HAP-1 (cell line): ENCODE measurements around the gene DPEP1.
"Not testable (repeated sequence)": the region's sequence is repeated elsewhere in the genome, so short reads cannot be mapped to it uniquely, and the experiment has no call there.

Experiments
- DNase-seq, 2 experiments: peaks; one replicate each; pipeline ENCODE4 v3.0.0-alpha.2; 2016 to 2020; ENCODE audit warnings: low spot score in 2 of 2
- H3K27me3 ChIP-seq: fragments of 250-450 bp; sonication (Bioruptor Pico); 2 replicates; pipeline ENCODE4 v1.5.1; 2020; ENCODE audit warnings: low read depth, mild to moderate bottlenecking, moderate library complexity
- H3K36me3 ChIP-seq: fragments of 250-450 bp; sonication (Bioruptor Pico); replicated peaks from 2 replicates; pipeline ENCODE4 v1.5.1; 2020; ENCODE audit warnings: mild to moderate bottlenecking
- H3K4me1 ChIP-seq: fragments of 250-450 bp; sonication (Bioruptor Pico); 2 replicates; pipeline ENCODE4 v1.5.1; 2020; ENCODE audit warnings: mild to moderate bottlenecking
- H3K4me3 ChIP-seq: fragments of 250-450 bp; sonication (Bioruptor Pico); 2 replicates; pipeline ENCODE4 v1.5.1; 2020; ENCODE audit warnings: mild to moderate bottlenecking, moderate library complexity
- H3K9me3 ChIP-seq: fragments of 250-450 bp; sonication (Bioruptor Pico); 2 replicates; pipeline ENCODE4 v1.5.1; 2020; ENCODE audit warnings: mild to moderate bottlenecking, moderate library complexity
- in situ Hi-C: fragments of 300-500 bp; cut with MboI; formaldehyde crosslinking; loops from 3 replicates; pipeline ENCODE4 v1.14.3; 2020; ENCODE audit warnings: low sequenced_read_pairs, inconsistent platforms, mixed read lengths

DPEP1 gene

GRCh38 chr16:89613231-89613953, at the start of gene DPEP1:
DPEP1 (plus strand) TSS chr16:89613642; CDS start chr16:89630411, 16,769 bp downstream.
- in situ Hi-C loops: no loop called here
- Histone ChIP-seq H3K4me3 (no peak within 1 kb of the TSS), H3K4me1 (no peaks in the 10 kb centered on the region), H3K27me3 (no peaks in the 10 kb centered on the region), H3K36me3 (no peaks in the 10 kb centered on the region), H3K9me3 (no peaks in the 10 kb centered on the region)
- no peak for DNase-seq

DNA sequence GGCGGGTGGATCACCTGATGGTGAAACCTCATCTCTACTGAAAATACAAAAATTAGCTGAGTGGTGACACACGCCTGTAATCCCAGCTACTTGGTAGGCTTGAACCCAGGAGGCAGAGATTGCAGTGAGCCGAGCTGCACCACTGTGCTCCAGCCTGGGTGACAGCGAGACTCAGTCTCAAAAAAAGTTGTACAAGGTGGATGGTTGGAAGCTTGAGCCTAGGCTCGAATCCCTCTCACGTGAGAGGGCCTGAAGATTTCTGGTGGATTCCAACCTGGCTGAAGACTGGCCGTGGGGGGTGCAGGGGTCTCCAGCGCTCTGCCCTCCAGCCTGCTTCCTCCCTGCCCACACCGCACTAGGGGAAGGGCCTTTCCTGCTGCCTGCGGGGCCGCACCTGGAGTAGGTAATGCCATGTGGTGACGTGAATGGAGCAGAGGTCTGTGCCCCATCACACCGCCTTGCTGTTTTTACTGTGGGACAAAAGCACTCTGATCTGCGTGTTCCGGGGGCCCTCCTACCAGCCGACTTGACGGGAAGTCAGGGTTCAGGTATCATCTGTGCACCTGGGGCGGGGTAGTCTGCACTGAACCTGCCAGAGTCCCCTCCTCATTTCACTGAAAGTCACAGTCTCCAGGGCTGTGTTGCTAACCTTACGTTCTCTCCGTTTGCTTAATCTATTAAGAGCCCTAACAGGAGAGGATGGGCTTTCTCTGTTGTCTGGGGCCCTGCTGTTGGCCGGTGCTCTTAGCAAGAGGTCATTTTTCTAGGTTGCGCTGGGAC, 48.8 kb upstream of the DPEP1 start:
- in situ Hi-C loops: loop anchor here (25.0 kb wide), 1 partner anchor 752 kb away; the partner anchor contains the start of genes APRT and CDT1
- DNase-seq: peak in 1 of 2 experiments; percentile 64
- Histone ChIP-seq H3K27me3 (no peaks in the 10 kb centered on the region), H3K9me3 (no peaks in the 10 kb centered on the region), H3K4me1 (peaks cover 39% of the 10 kb centered on the region), H3K4me3 (peak overlapping the region; percentile 73), H3K36me3 (peaks cover 44% of the 10 kb centered on the region)

- H3K27me3 ChIP-seq: no peaks in the 10 kb centered on the region
- H3K36me3 ChIP-seq: peaks cover 44% of the 10 kb centered on the region
- no peaks in the 10 kb centered on the region for H3K9me3 ChIP-seq
- peaks cover 38% of the 10 kb centered on the region for H3K4me1 ChIP-seq
- in situ Hi-C loops: loop anchor here (25.0 kb wide), 1 partner anchor 753 kb away; the partner anchor contains the start of genes APRT and CDT1
- H3K4me3 ChIP-seq: peak overlapping the region; percentile 73; the same call in 1 of the 2 replicates
- DNase-seq: peak in 1 of 2 experiments; percentile 66
Measured at GRCh38 chr16:89565256-89565505, 48.3 kb upstream of the DPEP1 start.

GRCh38 chr16:89565506-89566372, 47.7 kb upstream of the DPEP1 start:
- Histone ChIP-seq H3K4me3 (peak overlapping the region; percentile 73), H3K27me3 (no peaks in the 10 kb centered on the region), H3K4me1 (peaks cover 38% of the 10 kb centered on the region)

GRCh38 chr16:89567656-89568594, 45.5 kb upstream of the DPEP1 start:
- H3K27me3 ChIP-seq: no peaks in the 10 kb centered on the region
- no peak for DNase-seq
- H3K4me3 ChIP-seq: no peak overlapping the region
- peaks cover 21% of the 10 kb centered on the region for H3K36me3 ChIP-seq
- no peaks in the 10 kb centered on the region for H3K9me3 ChIP-seq
- in situ Hi-C loops: loop anchor here (25.0 kb wide), 1 partner anchor 756 kb away; the partner anchor contains the start of genes APRT and CDT1
- H3K4me1 ChIP-seq: peaks cover 29% of the 10 kb centered on the region

More at GRCh38 chr16:89565506-89566372, 47.7 kb upstream of the DPEP1 start:
- in situ Hi-C loops: loop anchor here (25.0 kb wide), 1 partner anchor 753 kb away; the partner anchor contains the start of genes APRT and CDT1
- Histone ChIP-seq H3K9me3 (no peaks in the 10 kb centered on the region), H3K36me3 (peaks cover 43% of the 10 kb centered on the region)
- DNase-seq: peak; percentile 40 to 87

- no peaks in the 10 kb centered on the region for H3K9me3 ChIP-seq
- peaks cover 3% of the 10 kb centered on the region for H3K36me3 ChIP-seq
- no peaks in the 10 kb centered on the region for H3K27me3 ChIP-seq
- DNase-seq: no peak
- in situ Hi-C loops: loop anchor here (25.0 kb wide), 1 partner anchor 757 kb away; the partner anchor contains the start of genes APRT and CDT1
- H3K4me3 ChIP-seq: no peak overlapping the region
- peaks cover 17% of the 10 kb centered on the region for H3K4me1 ChIP-seq
Measured at GRCh38 chr16:89569506-89570341, 43.7 kb upstream of the DPEP1 start.

GRCh38 chr16:89570342-89570923, 43.0 kb upstream of the DPEP1 start:
- H3K4me3 ChIP-seq: no peak overlapping the region
- H3K4me1 ChIP-seq: peaks cover 10% of the 10 kb centered on the region
- H3K27me3 ChIP-seq: no peaks in the 10 kb centered on the region
- no peak for DNase-seq
- in situ Hi-C loops: loop anchor here (25.0 kb wide), 1 partner anchor 758 kb away; the partner anchor contains the start of genes APRT and CDT1
- no peaks in the 10 kb centered on the region for H3K9me3 ChIP-seq
- no peaks in the 10 kb centered on the region for H3K36me3 ChIP-seq

GRCh38 chr16:89570983-89571598, 42.4 kb upstream of the DPEP1 start:
- H3K9me3 ChIP-seq, H3K4me1 ChIP-seq, H3K4me3 ChIP-seq, H3K27me3 ChIP-seq, H3K36me3 ChIP-seq, DNase-seq: not testable (repeated sequence)
- in situ Hi-C loops: loop anchor here (25.0 kb wide), 1 partner anchor 759 kb away; the partner anchor contains the start of genes APRT and CDT1

DNA sequence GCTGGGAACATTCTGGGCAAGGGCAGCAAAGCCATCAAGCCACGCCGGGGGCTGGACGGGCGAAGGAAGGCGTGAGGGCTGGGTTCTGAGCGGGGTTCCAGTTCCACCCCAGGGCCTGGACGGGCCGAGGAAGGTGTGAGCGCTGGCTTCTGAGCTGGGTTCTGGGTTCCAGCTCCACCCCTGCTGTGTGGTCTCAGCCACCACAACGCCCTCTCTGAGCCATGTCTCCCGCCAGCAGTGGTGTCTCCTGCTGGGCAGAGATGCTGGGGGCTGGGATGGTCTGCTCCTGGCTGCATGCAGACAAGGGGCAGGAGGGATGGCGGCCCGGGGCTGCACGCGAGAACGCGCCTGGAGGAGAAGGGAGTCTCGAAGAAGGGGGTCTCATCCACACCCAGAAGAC, 41.8 kb upstream of the DPEP1 start:
- in situ Hi-C loops: loop anchor here (25.0 kb wide), 1 partner anchor 759 kb away; the partner anchor contains the start of genes APRT and CDT1
- Histone ChIP-seq H3K27me3 (no peaks in the 10 kb centered on the region), H3K4me1 (peaks cover 6% of the 10 kb centered on the region), H3K36me3 (no peaks in the 10 kb centered on the region), H3K9me3 (no peaks in the 10 kb centered on the region), H3K4me3 (no peak overlapping the region)
- no peak for DNase-seq

DNA sequence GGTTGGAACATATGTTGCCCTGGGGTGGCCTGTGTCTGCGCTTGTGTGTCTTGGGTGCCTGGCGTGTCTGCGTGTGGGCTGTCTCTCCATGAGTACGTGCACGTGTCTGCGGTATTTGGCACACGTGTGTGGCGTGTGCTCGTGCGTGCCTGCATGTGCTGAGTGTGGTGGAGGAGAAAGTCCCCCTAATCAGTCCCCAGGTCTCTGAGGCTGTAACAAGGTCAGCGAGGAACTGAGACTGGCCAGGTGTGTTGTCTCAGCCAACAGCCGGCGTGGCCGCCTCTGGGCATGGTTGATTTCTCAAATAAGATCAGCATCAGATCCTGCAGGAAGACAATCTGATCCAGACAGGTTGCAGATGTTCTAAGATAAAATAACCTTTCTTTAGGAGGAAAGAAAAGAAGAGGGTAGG, 41.4 kb upstream of the DPEP1 start:
- no peaks in the 10 kb centered on the region for H3K9me3 ChIP-seq
- DNase-seq: no peak
- H3K4me1 ChIP-seq: peaks cover 6% of the 10 kb centered on the region
- H3K36me3 ChIP-seq: peaks cover 3% of the 10 kb centered on the region
- in situ Hi-C loops: loop anchor here (25.0 kb wide), 1 partner anchor 760 kb away; the partner anchor contains the start of genes APRT and CDT1
- no peaks in the 10 kb centered on the region for H3K27me3 ChIP-seq
- H3K4me3 ChIP-seq: no peak overlapping the region
